ENCODE data around the gene TRMT61B.

- TF ChIP-seq CTCF (IDR thresholded peaks at IDR 0.05), result no peak
- TF ChIP-seq ATF2 (CRISPR knock-in tag; IDR thresholded peaks at IDR 0.05; ENCODE audit: borderline replicate concordance, low read depth), result no peak
These were observed 68.4 kb downstream of the TRMT61B start for GRCh38 chr2:28801726-28802125.
